H1 (cell line): ENCODE measurements around the gene SLC22A23. TPM values are rescaled to one million over a fixed set of nuclear protein-coding genes. Genes with fewer than 3 reads are reported as not detected.

Experiments
- CTCF ChIA-PET: fragments of 300-600 bp; sonication (Branson Sonifier 250); formaldehyde crosslinking; loops from one replicate; lab custom pipeline; 2021; ENCODE audit not compliant: partially characterized antibody; lab: Charles Lee
- POLR2A ChIA-PET: fragments of 300-600 bp; sonication (Branson Sonifier 250); formaldehyde crosslinking; loops from one replicate; lab custom pipeline; 2021; ENCODE audit warnings: inconsistent platforms; ENCODE audit not compliant: partially characterized antibody; lab: Charles Lee
- DNase-seq, 2 experiments: peaks; one replicate each; pipeline versions ENCODE4 v3.0.0 to v3.0.0-alpha.2; 2010 to 2022; ENCODE audit warnings: low spot score in 2 of 2, low read depth in 1 of 2, mixed read lengths in 1 of 2
- FAIRE-seq: peaks from 2 replicates; lab custom pipeline; 2011; peaks lifted over from hg19 to GRCh38; lab: Jason Lieb, UNC
- H2AFZ ChIP-seq: 2 replicates; pipeline ENCODE4 v1.8.1; 2012; ENCODE audit warnings: low read length, inconsistent platforms
- H2AK5ac ChIP-seq: 2 replicates; pipeline ENCODE4 v1.6.1; 2013; ENCODE audit warnings: low read depth, low read length
- H2BK120ac ChIP-seq: replicated peaks from 2 replicates; pipeline ENCODE3; 2013; ENCODE audit warnings: low read depth, low read length, inconsistent platforms
- H2BK12ac ChIP-seq: 2 replicates; pipeline ENCODE4 v1.6.1; 2013; ENCODE audit warnings: low read depth, low read length
- H2BK15ac ChIP-seq: 2 replicates; pipeline ENCODE4 v1.6.1; 2013; ENCODE audit warnings: low read length
- H2BK20ac ChIP-seq: 2 replicates; pipeline ENCODE4 v1.6.1; 2013; ENCODE audit warnings: low read length
- H2BK5ac ChIP-seq: 2 replicates; pipeline ENCODE4 v1.6.1; 2013; ENCODE audit warnings: low read depth, low read length
- H3K14ac ChIP-seq: 2 replicates; pipeline ENCODE4 v1.6.1; 2013; ENCODE audit warnings: inconsistent platforms; ENCODE audit not compliant: insufficient read length
- H3K18ac ChIP-seq: 2 replicates; pipeline ENCODE4 v1.6.1; 2013; ENCODE audit warnings: low read length; ENCODE audit errors: extremely low read depth
- H3K23ac ChIP-seq: 2 replicates; pipeline ENCODE4 v1.6.1; 2013; ENCODE audit warnings: inconsistent platforms; ENCODE audit not compliant: insufficient read length
- H3K23me2 ChIP-seq: 2 replicates; pipeline ENCODE4 v1.6.1; 2013; ENCODE audit warnings: low read depth, low read length
- H3K27ac ChIP-seq: 2 replicates; pipeline ENCODE4 v1.6.1; 2011; ENCODE audit warnings: low read depth, low read length, inconsistent platforms
- H3K27me3 ChIP-seq, 4 experiments: replicated peaks in 1 of 4; 1 replicate in 1 of 4; 2 replicates in 3 of 4; pipeline versions ENCODE4 v1.6.1 to v1.8.1; 2011 to 2013; ENCODE audit warnings: low read length in 3 of 4, mild to moderate bottlenecking in 3 of 4, inconsistent platforms in 2 of 4, mixed read lengths in 2 of 4, moderate library complexity in 1 of 4; ENCODE audit not compliant: control insufficient read depth in 3 of 4, insufficient read depth in 3 of 4; ENCODE audit errors: extremely low read depth in 1 of 4
- H3K36me3 ChIP-seq, 4 experiments: 2 replicates each; pipeline versions ENCODE4 v1.6.1 to v1.8.1; 2011 to 2013; ENCODE audit warnings: mild to moderate bottlenecking in 4 of 4, low read length in 3 of 4, moderate library complexity in 2 of 4, control low read depth in 1 of 4, inconsistent platforms in 1 of 4; ENCODE audit not compliant: insufficient read depth in 4 of 4, control insufficient read depth in 2 of 4
- H3K4ac ChIP-seq: replicated peaks from 2 replicates; pipeline ENCODE3; 2013; ENCODE audit warnings: low read length, low read depth, mixed read lengths, inconsistent platforms; ENCODE audit not compliant: insufficient read length
- H3K4me1 ChIP-seq, 4 experiments: replicated peaks in 1 of 4; 1 replicate in 1 of 4; 2 replicates in 3 of 4; pipeline versions ENCODE4 v1.6.1 to v1.8.1; 2011 to 2013; ENCODE audit warnings: low read length in 3 of 4, inconsistent platforms in 2 of 4, mixed read lengths in 1 of 4; ENCODE audit not compliant: insufficient read depth in 4 of 4, control insufficient read depth in 3 of 4
- H3K4me2 ChIP-seq, 2 experiments: 2 replicates each; pipeline versions ENCODE4 v1.6.1 to v1.8.1; 2011 to 2013; ENCODE audit warnings: low read depth in 2 of 2, low read length in 2 of 2, control low read depth in 1 of 2, inconsistent platforms in 1 of 2, mild to moderate bottlenecking in 1 of 2; ENCODE audit not compliant: insufficient read depth in 1 of 2
- H3K4me3 ChIP-seq, 4 experiments: fragments of 200-600, 300-600 bp in 1 of 4; sonication (generic), shearing (Covaris generic), sonication (Bioruptor Twin) in 1 of 4; 2 replicates each; pipeline versions ENCODE4 v1.5.1 to v1.8.1; 2011 to 2016; ENCODE audit warnings: low read length in 4 of 4, low read depth in 3 of 4, control low read depth in 2 of 4, inconsistent platforms in 2 of 4, mild to moderate bottlenecking in 2 of 4, mixed read lengths in 1 of 4, moderate library complexity in 1 of 4; ENCODE audit not compliant: insufficient read depth in 2 of 4; ENCODE audit errors: extremely low read depth in 1 of 4
- H3K56ac ChIP-seq: replicated peaks from 2 replicates; pipeline ENCODE3; 2013; ENCODE audit warnings: low read depth, mild to moderate bottlenecking, mixed read lengths, low read length, inconsistent platforms; ENCODE audit not compliant: insufficient read length
- H3K79me1 ChIP-seq: 2 replicates; pipeline ENCODE4 v1.6.1; 2013; ENCODE audit warnings: low read depth, low read length, control low read depth
- H3K79me2 ChIP-seq, 2 experiments: 2 replicates each; pipeline versions ENCODE4 v1.6.1 to v1.8.1; 2012 to 2013; ENCODE audit warnings: low read length in 2 of 2, mild to moderate bottlenecking in 2 of 2, inconsistent platforms in 1 of 2; ENCODE audit not compliant: insufficient read depth in 2 of 2, control insufficient read depth in 1 of 2
- H3K9ac ChIP-seq, 4 experiments: replicated peaks in 1 of 4; 1 replicate in 1 of 4; 2 replicates in 3 of 4; pipeline versions ENCODE4 v1.6.1 to v1.8.1; 2011 to 2013; ENCODE audit warnings: low read depth in 3 of 4, low read length in 3 of 4, control low read depth in 2 of 4, mild to moderate bottlenecking in 2 of 4, moderate library complexity in 2 of 4, inconsistent platforms in 1 of 4; ENCODE audit errors: extremely low read depth in 1 of 4
- H3K9me3 ChIP-seq, 2 experiments: 2 replicates each; pipeline versions ENCODE4 v1.6.1 to v1.8.1; 2012 to 2013; ENCODE audit warnings: mild to moderate bottlenecking in 2 of 2, moderate library complexity in 2 of 2, control low read depth in 1 of 2, inconsistent platforms in 1 of 2, low read depth in 1 of 2, low read length in 1 of 2, mixed read lengths in 1 of 2; ENCODE audit not compliant: insufficient read depth in 2 of 2
- H4K20me1 ChIP-seq, 2 experiments: replicated peaks in 1 of 2; 2 replicates each; pipeline versions ENCODE3 to v1.8.1; 2011 to 2013; ENCODE audit warnings: inconsistent platforms in 2 of 2, low read length in 2 of 2, mild to moderate bottlenecking in 1 of 2; ENCODE audit not compliant: insufficient read depth in 2 of 2, control insufficient read depth in 1 of 2
- H4K5ac ChIP-seq: 2 replicates; pipeline ENCODE4 v1.6.1; 2013; ENCODE audit warnings: low read length, low read depth, mixed read lengths, inconsistent platforms; ENCODE audit not compliant: insufficient read length
- H4K8ac ChIP-seq: 2 replicates; pipeline ENCODE4 v1.8.0; 2013; ENCODE audit warnings: mild to moderate bottlenecking, moderate library complexity, low read length, inconsistent platforms; ENCODE audit not compliant: insufficient read depth; ENCODE audit errors: extremely low read depth
- H4K91ac ChIP-seq: replicated peaks from 2 replicates; pipeline ENCODE3; 2013; ENCODE audit warnings: low read length, mixed read lengths, inconsistent platforms; ENCODE audit not compliant: insufficient read length
- EP300 ChIP-seq, 2 experiments: IDR thresholded peaks; 1 replicate in 1 of 2; 2 replicates in 1 of 2; pipeline ENCODE4 v1.6.1; 2011 to 2012; ENCODE audit warnings: low read depth in 2 of 2, low read length in 2 of 2, mild to moderate bottlenecking in 2 of 2, borderline replicate concordance in 1 of 2, inconsistent platforms in 1 of 2, moderate library complexity in 1 of 2
- KDM1A ChIP-seq: fragments of 200-600, 300-600 bp; sonication (generic); IDR thresholded peaks from 2 replicates; pipeline ENCODE4 v1.7.1; 2016; ENCODE audit warnings: mild to moderate bottlenecking, low read length, borderline replicate concordance
- POLR2AphosphoS5 ChIP-seq: IDR thresholded peaks from 2 replicates; pipeline ENCODE4 v1.6.1; 2011; ENCODE audit warnings: low read depth, low read length
- RAD21 ChIP-seq, 2 experiments: IDR thresholded peaks in 1 of 2; conservative IDR thresholded peaks in 1 of 2; 2 replicates each; pipeline ENCODE4 v1.6.1; 2011; ENCODE audit warnings: low read depth in 2 of 2, low read length in 2 of 2, improper control_type of control experiment in 1 of 2, inconsistent platforms in 1 of 2, mild to moderate bottlenecking in 1 of 2, moderate library complexity in 1 of 2
- RBBP5 ChIP-seq: IDR thresholded peaks from 2 replicates; pipeline ENCODE4 v1.7.1; 2012; ENCODE audit warnings: low read depth, mild to moderate bottlenecking, inconsistent platforms, low read length, moderate library complexity, borderline replicate concordance
- SIX5 ChIP-seq: IDR thresholded peaks from 2 replicates; pipeline ENCODE4 v1.6.1; 2011; ENCODE audit warnings: mild to moderate bottlenecking, low read depth, low read length
- SP4 ChIP-seq: IDR thresholded peaks from 2 replicates; pipeline ENCODE4 v1.6.1; 2012; ENCODE audit warnings: low read length, inconsistent platforms
- WGBS, 2 experiments: shearing (Covaris generic) in 1 of 2; methylation state at CpG; one replicate each; pipeline versions ENCODE4 v1.1.6 to v1.1.7; 2013 to 2015; ENCODE audit warnings: low lambda C conversion rate in 2 of 2, mixed read lengths in 2 of 2, inconsistent platforms in 1 of 2, low coverage in 1 of 2, missing lambda C conversion rate in 1 of 2; ENCODE audit not compliant: insufficient replicate concordance in 2 of 2, insufficient coverage in 1 of 2, insufficient read length in 1 of 2; ENCODE audit errors: extremely low coverage in 1 of 2, missing lambda C conversion rate in 1 of 2; 5-methylcytosine and 5-hydroxymethylcytosine counted together
- polyA plus RNA-seq, 7 experiments: library from polyadenylated mRNA; depleted of rRNA in 3 of 7; stranded (reverse) in 5 of 7; unstranded in 2 of 7; fragments of >200 nt in 5 of 7; fragments of 200-250 nt in 2 of 7; gene quantifications; 1 replicate in 5 of 7; 2 replicates in 1 of 7; 4 replicates in 1 of 7; pipeline versions ENCODE4 v1.2.1 to v1.2.3, GENCODE V29; 2011 to 2013; ENCODE audit warnings: missing spikeins in 2 of 7, mixed read lengths in 2 of 7
- total RNA-seq: library from RNA; stranded (reverse); fragmentation: NEBNext Ultra II Directional; extraction: Animal tissue kit (Norgen Biotek cat#: 25700); gene quantifications from 2 replicates; pipeline ENCODE4 v1.2.1, GENCODE V29; 2021
- TF ChIP-seq, protein P1 (sequence below): IDR thresholded peaks from 2 replicates; pipeline ENCODE4 v1.6.1; 2012; ENCODE audit warnings: inconsistent platforms
- TF ChIP-seq, protein P2 (sequence below), 3 experiments: IDR thresholded peaks; 1 replicate in 2 of 3; 2 replicates in 1 of 3; pipeline versions ENCODE4 v1.5.1 to v1.6.1; 2011; ENCODE audit warnings: low read length in 3 of 3, mild to moderate bottlenecking in 3 of 3, inconsistent platforms in 2 of 3, low read depth in 1 of 3, moderate library complexity in 1 of 3; ENCODE audit not compliant: insufficient read depth in 1 of 3; ENCODE audit errors: control extremely low read depth in 1 of 3

The SLC22A23 gene
- total and polyA plus RNA-seq, 2 of the 8 experiments (the other 6 are each of a cell fraction or from before 2014, with no cell fraction given): 9.9 to 38.4 TPM

GRCh38 chr6:3269281-3269975 lies 187.4 kb downstream of the SLC22A23 start:
- Histone ChIP-seq H2AFZ (no peak overlapping the region), H3K27ac (no peak overlapping the region), H2BK12ac (no peak overlapping the region), H2BK5ac (no peak overlapping the region), H3K79me1 (peaks cover 10% of the 10 kb centered on the region), H4K5ac (no peak overlapping the region), H3K79me2 (peaks cover 0 to 24% of the 10 kb centered on the region in 2 experiments; a peak in 1 of 4 replicates), H3K56ac (no peak overlapping the region), H4K91ac (no peak overlapping the region), H3K14ac (no peak overlapping the region), H2AK5ac (no peak overlapping the region), H3K9me3 (no peaks in the 10 kb centered on the region), H3K36me3 (peaks cover 2 to 58% (median 18%) of the 10 kb centered on the region in 4 experiments; a peak in 6 of 8 replicates), H3K4me2 (no peak overlapping the region), H3K18ac (no peak overlapping the region), H3K27me3 (no peaks in the 10 kb centered on the region), H3K23me2 (no peaks in the 10 kb centered on the region), H3K9ac (no peak overlapping the region), H3K4me3 (no peak overlapping the region), H4K20me1 (peaks cover 6 to 27% of the 10 kb centered on the region in 2 experiments), H2BK15ac (no peak overlapping the region), H3K23ac (no peak overlapping the region), H4K8ac (no peak overlapping the region), H2BK120ac (no peak overlapping the region), H3K4me1 (no peaks in the 10 kb centered on the region; a peak in 1 of 7 replicates), H2BK20ac (no peak overlapping the region), H3K4ac (no peak overlapping the region)
- DNase-seq (no peak), FAIRE-seq (no peak)
- ChIA-PET POLR2A (no interaction called here), CTCF (interaction anchor here (1.0 to 1.4 kb wide), 3 partner anchors 61 to 463 kb away, joined by 3 to 7 read pairs (median 4); no protein-coding TSS in a partner anchor)
- 92% methylated on average over 27 of the region's 27 CpGs; no CpG with 5 or more reads in 1 of the 2 experiments for WGBS, 2 experiments
- TF ChIP-seq SIX5 (no peak), KDM1A (no peak), RBBP5 (no peak), EP300 (IDR thresholded peaks at IDR 0.05; ENCODE audit: borderline replicate concordance in 1 of 2, low read depth in 2 of 2, low read length in 2 of 2) (no peak), POLR2AphosphoS5 (no peak; the same call in 1 of the 2 replicates), SP4 (no peak), RAD21 (IDR thresholded peaks at IDR 0.05 in 1 of 2, conservative IDR thresholded peaks at IDR 0.05 in 1 of 2; ENCODE audit: low read depth in 2 of 2, low read length in 2 of 2) (no peak)
- TF ChIP-seq, protein P1, sequence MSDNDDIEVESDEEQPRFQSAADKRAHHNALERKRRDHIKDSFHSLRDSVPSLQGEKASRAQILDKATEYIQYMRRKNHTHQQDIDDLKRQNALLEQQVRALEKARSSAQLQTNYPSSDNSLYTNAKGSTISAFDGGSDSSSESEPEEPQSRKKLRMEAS: no peak
- TF ChIP-seq, protein P2, sequence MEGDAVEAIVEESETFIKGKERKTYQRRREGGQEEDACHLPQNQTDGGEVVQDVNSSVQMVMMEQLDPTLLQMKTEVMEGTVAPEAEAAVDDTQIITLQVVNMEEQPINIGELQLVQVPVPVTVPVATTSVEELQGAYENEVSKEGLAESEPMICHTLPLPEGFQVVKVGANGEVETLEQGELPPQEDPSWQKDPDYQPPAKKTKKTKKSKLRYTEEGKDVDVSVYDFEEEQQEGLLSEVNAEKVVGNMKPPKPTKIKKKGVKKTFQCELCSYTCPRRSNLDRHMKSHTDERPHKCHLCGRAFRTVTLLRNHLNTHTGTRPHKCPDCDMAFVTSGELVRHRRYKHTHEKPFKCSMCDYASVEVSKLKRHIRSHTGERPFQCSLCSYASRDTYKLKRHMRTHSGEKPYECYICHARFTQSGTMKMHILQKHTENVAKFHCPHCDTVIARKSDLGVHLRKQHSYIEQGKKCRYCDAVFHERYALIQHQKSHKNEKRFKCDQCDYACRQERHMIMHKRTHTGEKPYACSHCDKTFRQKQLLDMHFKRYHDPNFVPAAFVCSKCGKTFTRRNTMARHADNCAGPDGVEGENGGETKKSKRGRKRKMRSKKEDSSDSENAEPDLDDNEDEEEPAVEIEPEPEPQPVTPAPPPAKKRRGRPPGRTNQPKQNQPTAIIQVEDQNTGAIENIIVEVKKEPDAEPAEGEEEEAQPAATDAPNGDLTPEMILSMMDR (IDR thresholded peaks at IDR 0.05; ENCODE audit: control extremely low read depth in 1 of 3, insufficient read depth in 1 of 3, low read depth in 1 of 3, low read length in 3 of 3): no peak
